GM12878 (cell line): Measurements from ENCODE around the gene ZNF585A. TPM values are rescaled to one million over a fixed set of nuclear protein-coding genes. Genes with fewer than 3 reads are reported as not detected.

ENCODE experiments used
- CBX5 ChIP-seq: sonication (generic); IDR thresholded peaks from 2 replicates; pipeline ENCODE4 v1.6.1; 2016; ENCODE audit warnings: low read depth, moderate library complexity, mild to moderate bottlenecking, inconsistent platforms
- CTCF ChIP-seq, 3 experiments: IDR thresholded peaks in 2 of 3; conservative IDR thresholded peaks in 1 of 3; 2 replicates each; pipeline ENCODE4 v1.5.1; 2011; ENCODE audit warnings: low read depth in 3 of 3, low read length in 3 of 3, mild to moderate bottlenecking in 3 of 3, control low read depth in 2 of 3, moderate library complexity in 2 of 3, inconsistent platforms in 1 of 3, mixed read lengths in 1 of 3; ENCODE audit not compliant: control insufficient read depth in 2 of 3, insufficient read depth in 1 of 3; ENCODE audit errors: extremely low read depth in 1 of 3
- EED ChIP-seq: sonication (generic); IDR thresholded peaks from 2 replicates; pipeline ENCODE4 v1.6.1; 2016; ENCODE audit warnings: antibody characterized with exemption, low read depth
- HCFC1 ChIP-seq: fragments of 150-350 bp; IDR thresholded peaks from 2 replicates; pipeline ENCODE4 v1.6.1; 2014; ENCODE audit warnings: low read length
- HDGF ChIP-seq: fragments of 450-650 bp; IDR thresholded peaks from 2 replicates; pipeline ENCODE4 v1.6.1; 2016; ENCODE audit warnings: antibody characterized with exemption
- IKZF1 ChIP-seq: fragments of 450-650 bp; conservative IDR thresholded peaks from 2 replicates; pipeline ENCODE4 v1.6.1; 2017; ENCODE audit warnings: antibody characterized with exemption, mild to moderate bottlenecking
- IRF4 ChIP-seq: IDR thresholded peaks from 2 replicates; pipeline ENCODE4 v1.6.1; 2011; ENCODE audit warnings: low read depth, low read length
- KLF5 ChIP-seq: fragments of 450-650 bp; IDR thresholded peaks from 2 replicates; pipeline ENCODE4 v1.6.1; 2014; ENCODE audit warnings: mild to moderate bottlenecking; ENCODE audit not compliant: partially characterized antibody
- MEF2B ChIP-seq: fragments of 450-650 bp; IDR thresholded peaks from 2 replicates; pipeline ENCODE4 v1.6.1; 2018; ENCODE audit warnings: mild to moderate bottlenecking, moderate library complexity; ENCODE audit not compliant: partially characterized antibody, poor library complexity, severe bottlenecking
- NFIC ChIP-seq: IDR thresholded peaks from 2 replicates; pipeline ENCODE4 v1.6.1; 2012; ENCODE audit warnings: low read depth, mild to moderate bottlenecking, inconsistent platforms, low read length, moderate library complexity
- NKRF ChIP-seq: fragments of 450-650 bp; conservative IDR thresholded peaks from 2 replicates; pipeline ENCODE4 v1.6.1; 2017; ENCODE audit warnings: mild to moderate bottlenecking, moderate library complexity
- PAX8 ChIP-seq: fragments of 450-650 bp; IDR thresholded peaks from 2 replicates; pipeline ENCODE4 v1.6.1; 2017; ENCODE audit warnings: mild to moderate bottlenecking, moderate library complexity
- PML ChIP-seq: IDR thresholded peaks from 2 replicates; pipeline ENCODE4 v1.6.1; 2012; ENCODE audit warnings: low read length, inconsistent platforms
- RAD21 ChIP-seq: IDR thresholded peaks from 2 replicates; pipeline ENCODE4 v1.6.1; 2011; ENCODE audit warnings: mild to moderate bottlenecking, low read depth, low read length, moderate library complexity; ENCODE audit not compliant: insufficient read depth
- SKIL ChIP-seq: fragments of 450-650 bp; IDR thresholded peaks from 2 replicates; pipeline ENCODE4 v1.6.1; 2017; ENCODE audit warnings: mild to moderate bottlenecking, low read depth, inconsistent platforms; ENCODE audit not compliant: poor library complexity, severe bottlenecking
- STAT3 ChIP-seq: IDR thresholded peaks from 2 replicates; pipeline ENCODE4 v1.6.1; 2011; ENCODE audit warnings: low read depth, low read length, improper control_type of control experiment
- WRNIP1 ChIP-seq: IDR thresholded peaks from 2 replicates; pipeline ENCODE4 v1.6.1; 2011; ENCODE audit warnings: low read depth, low read length, improper control_type of control experiment, borderline replicate concordance
- ZNF622 ChIP-seq: fragments of 450-650 bp; IDR thresholded peaks from 2 replicates; pipeline ENCODE4 v1.6.1; 2017; ENCODE audit warnings: mild to moderate bottlenecking, inconsistent platforms
- ZNF687 ChIP-seq: fragments of 450-650 bp; IDR thresholded peaks from 2 replicates; pipeline ENCODE4 v1.6.1; 2017; ENCODE audit warnings: mild to moderate bottlenecking, moderate library complexity
- polyA plus RNA-seq, 11 experiments: library from polyadenylated mRNA; depleted of rRNA in 4 of 11; unstranded in 6 of 11; stranded (reverse) in 5 of 11; fragments of >200 nt; fragmentation: Nextera tagmentation in 4 of 11; fragmentation: Illumina TruSeq in 1 of 11; extraction: Ambion mirVana in 4 of 11; extraction: Trizol in 1 of 11; gene quantifications; 1 replicate in 1 of 11; 2 replicates in 10 of 11; pipeline versions ENCODE4 v1.2.1 to v1.2.3, GENCODE V29; 2011 to 2016; ENCODE audit warnings: inconsistent platforms in 2 of 11, missing spikeins in 2 of 11, low read depth in 1 of 11
- total RNA-seq, 4 experiments: library from RNA; depleted of rRNA in 3 of 4; stranded (reverse); fragments of >200 nt in 3 of 4; fragmentation: Illumina TruSeq in 1 of 4; extraction: Trizol in 1 of 4; gene quantifications; 2 replicates each; pipeline versions ENCODE4 v1.2.1 to v1.2.3, GENCODE V29; 2013 to 2021

ZNF585A gene
- total and polyA plus RNA-seq, 10 of the 15 experiments (the other 5 are each of a cell fraction or from before 2014, with no cell fraction given) = 6.9 to 38.7 (median 14.0) TPM

GRCh38 chr19:37172368-37173366 lies at the start of gene ZNF585A (continued):
- TF ChIP-seq CTCF (IDR thresholded peaks at IDR 0.05 in 2 of 3, conservative IDR thresholded peaks at IDR 0.05 in 1 of 3; ENCODE audit: control insufficient read depth in 2 of 3, extremely low read depth in 1 of 3, insufficient read depth in 1 of 3, low read depth in 3 of 3, low read length in 3 of 3) = peak in 2 of 3 experiments; percentile 14 to 16; a peak in 2 of 6 replicates
- no peak for TF ChIP-seq IRF4
- TF ChIP-seq HCFC1 = peak; percentile 91
- TF ChIP-seq NFIC = no peak
- TF ChIP-seq RAD21 = no peak
- TF ChIP-seq WRNIP1 = 0 out of 2 replicates have a peak, but pooled peaks have one; percentile 37
- TF ChIP-seq MEF2B = no peak
- no peak for TF ChIP-seq ZNF687
- TF ChIP-seq EED = peak; percentile 56; the same call in 1 of the 2 replicates
- no peak for TF ChIP-seq PAX8
- TF ChIP-seq SKIL = no peak
- TF ChIP-seq IKZF1 = peak; percentile 87
- TF ChIP-seq PML = no peak; the same call in 1 of the 2 replicates
- TF ChIP-seq STAT3 = no peak
- TF ChIP-seq ZNF622 = no peak
- 0 out of 2 replicates have a peak, but pooled peaks have one; percentile 27 for TF ChIP-seq HDGF
- TF ChIP-seq NKRF = no peak
- peak; percentile 61 for TF ChIP-seq KLF5
- TF ChIP-seq CBX5 = peak; percentile 71
